DMS79 (cell line): ENCODE results near the gene NCAM1.
"Not testable (repeated sequence)": the region's sequence is repeated elsewhere in the genome, so short reads cannot be mapped to it uniquely, and the experiment has no call there.

Source experiments
- DNase-seq: peaks from one replicate; lab custom pipeline; 2025; lab: John Stamatoyannopoulos, UW

Gene NCAM1

DNA sequence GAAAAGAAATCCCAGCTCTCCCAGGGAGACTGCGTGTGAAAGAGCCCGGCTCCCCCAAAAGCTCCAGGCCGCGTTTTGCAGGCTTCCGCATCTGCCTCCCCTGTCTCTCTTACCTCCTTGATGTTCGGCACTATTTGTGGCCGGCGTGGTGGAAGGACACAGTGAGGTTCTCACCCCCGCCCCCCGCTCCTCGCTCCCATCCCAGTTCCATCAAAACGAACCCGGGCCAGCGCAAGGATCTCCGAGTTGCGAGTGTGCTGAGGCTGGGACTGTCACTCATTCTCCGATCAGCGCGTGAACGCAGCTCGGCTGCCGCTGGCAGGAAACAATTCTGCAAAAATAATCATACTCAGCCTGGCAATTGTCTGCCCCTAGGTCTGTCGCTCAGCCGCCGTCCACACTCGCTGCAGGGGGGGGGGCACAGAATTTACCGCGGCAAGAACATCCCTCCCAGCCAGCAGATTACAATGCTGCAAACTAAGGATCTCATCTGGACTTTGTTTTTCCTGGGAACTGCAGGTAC lies at the start of gene NCAM1:
NCAM1 (plus strand) TSS at position 275 of the 523 bp plus-strand sequence.
- peak; percentile 94 for DNase-seq

GRCh38 chr11:112922606-112923005 lies 38.6 kb upstream of the NCAM1 start:
- DNase-seq = no peak

GRCh38 chr11:112924836-112925235 lies 36.4 kb upstream of the NCAM1 start:
- not testable (repeated sequence) for DNase-seq

DNA sequence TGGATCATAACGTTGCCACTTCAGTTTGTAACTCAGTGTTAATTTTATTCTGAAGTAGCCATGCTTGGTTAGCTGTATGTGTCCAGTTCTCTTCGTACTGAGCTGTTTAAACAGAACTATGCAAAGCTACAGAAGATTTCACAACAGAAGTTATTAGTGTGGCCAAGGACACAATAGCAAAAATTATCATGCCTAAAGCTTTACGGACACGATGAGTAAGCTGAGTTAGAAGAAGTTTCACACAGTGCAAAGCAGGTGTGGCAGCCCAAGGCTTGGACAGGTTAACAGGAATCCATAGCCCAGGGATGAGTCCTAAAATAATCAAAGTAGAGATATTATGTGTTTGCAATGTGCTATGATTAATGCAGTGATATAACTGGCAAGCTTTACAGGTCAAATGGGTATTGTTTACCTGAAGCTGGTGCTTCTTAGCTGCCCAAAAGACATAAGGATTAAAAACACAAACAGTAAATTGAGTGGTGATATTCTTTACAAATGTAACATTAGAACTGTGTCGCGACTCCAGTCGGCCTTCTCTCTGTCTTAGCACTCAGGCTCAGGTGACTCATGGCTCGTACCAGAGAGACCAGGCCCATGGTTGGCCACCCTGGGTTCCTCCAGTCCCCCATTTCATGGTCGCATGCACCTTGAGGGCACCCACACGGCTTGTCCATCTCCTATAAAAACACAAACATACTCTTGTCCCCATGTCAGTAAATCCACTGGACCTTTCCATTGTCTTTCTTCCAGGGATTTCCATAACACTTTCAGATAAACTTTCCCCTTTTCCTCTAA lies 35.5 kb upstream of the NCAM1 start:
- DNase-seq = no peak

DNA sequence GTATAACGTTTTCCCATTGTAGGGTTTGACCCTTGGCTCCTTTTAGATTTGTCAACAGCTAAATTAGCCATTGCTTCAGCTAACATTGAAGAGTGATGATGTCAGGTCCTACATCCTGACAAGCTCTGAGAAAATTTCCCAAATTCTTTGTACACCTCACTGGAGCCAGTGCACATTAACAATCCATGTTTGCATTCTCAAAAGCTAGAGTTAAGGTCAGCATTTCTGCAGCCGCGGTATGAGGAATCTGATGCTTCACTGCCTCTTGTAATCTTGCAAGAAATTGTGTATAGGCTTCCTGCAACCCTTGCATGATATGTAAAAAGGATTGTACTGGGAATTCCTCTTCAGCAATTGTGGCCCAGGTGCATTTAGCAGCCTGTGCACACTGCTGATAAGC lies 33.1 kb upstream of the NCAM1 start:
- DNase-seq = peak; percentile 72

- DNase-seq = no peak
Observed at GRCh38 chr11:112929432-112929831, 31.8 kb upstream of the NCAM1 start.

- no peak for DNase-seq
Observed at GRCh38 chr11:112931703-112932102, 29.5 kb upstream of the NCAM1 start.

GRCh38 chr11:112932593-112932992 lies 28.6 kb upstream of the NCAM1 start:
- peak; percentile 72 for DNase-seq

DNA sequence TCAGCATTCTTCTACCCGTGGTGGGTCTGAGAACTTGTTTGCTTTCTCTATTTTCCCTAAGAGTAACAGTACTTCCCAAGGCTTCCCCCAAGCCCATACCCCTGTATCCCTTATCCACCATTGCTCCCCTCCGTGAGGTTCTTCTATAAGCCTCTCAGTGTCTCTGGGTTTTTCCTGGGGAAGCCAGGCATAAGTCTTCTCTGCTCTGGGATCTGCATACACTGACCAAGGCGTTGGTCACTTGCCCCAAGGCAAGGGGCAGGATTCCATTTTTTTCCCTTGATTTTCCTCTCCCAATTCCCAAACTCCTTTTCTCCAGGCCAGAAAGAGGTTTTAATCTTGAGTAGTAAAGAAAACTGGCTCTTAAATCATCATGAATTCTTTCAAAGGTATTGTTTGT lies 27.2 kb upstream of the NCAM1 start:
- DNase-seq = no peak

DNA sequence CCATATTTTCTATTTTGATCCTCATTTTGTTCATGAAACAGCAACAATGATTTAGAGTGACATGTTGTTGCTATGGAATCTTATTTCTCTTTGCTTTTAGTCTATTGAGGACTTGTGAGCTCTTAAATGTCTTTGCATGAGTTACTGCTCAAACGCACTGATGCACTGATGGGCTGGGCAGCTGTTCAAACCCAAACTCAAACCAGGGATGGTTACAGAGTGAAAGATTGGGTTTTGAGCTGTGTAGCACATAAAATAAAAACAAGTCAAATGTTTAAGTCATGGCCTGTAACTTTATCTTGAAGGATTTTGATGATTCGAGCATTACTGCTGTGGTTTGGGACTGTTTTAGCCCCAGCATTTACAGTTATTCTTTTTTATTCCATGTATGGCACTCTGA lies 20.1 kb upstream of the NCAM1 start:
- DNase-seq = peak; percentile 45

GRCh38 chr11:112942966-112943643 lies 18.1 kb upstream of the NCAM1 start:
- no peak for DNase-seq

GRCh38 chr11:112946866-112947265 lies 14.4 kb upstream of the NCAM1 start:
- DNase-seq = no peak

GRCh38 chr11:112949781-112950575 lies 11.2 kb upstream of the NCAM1 start:
- no peak for DNase-seq

- no peak for DNase-seq
Observed at GRCh38 chr11:112958670-112959069, 2.5 kb upstream of the NCAM1 start.

DNA sequence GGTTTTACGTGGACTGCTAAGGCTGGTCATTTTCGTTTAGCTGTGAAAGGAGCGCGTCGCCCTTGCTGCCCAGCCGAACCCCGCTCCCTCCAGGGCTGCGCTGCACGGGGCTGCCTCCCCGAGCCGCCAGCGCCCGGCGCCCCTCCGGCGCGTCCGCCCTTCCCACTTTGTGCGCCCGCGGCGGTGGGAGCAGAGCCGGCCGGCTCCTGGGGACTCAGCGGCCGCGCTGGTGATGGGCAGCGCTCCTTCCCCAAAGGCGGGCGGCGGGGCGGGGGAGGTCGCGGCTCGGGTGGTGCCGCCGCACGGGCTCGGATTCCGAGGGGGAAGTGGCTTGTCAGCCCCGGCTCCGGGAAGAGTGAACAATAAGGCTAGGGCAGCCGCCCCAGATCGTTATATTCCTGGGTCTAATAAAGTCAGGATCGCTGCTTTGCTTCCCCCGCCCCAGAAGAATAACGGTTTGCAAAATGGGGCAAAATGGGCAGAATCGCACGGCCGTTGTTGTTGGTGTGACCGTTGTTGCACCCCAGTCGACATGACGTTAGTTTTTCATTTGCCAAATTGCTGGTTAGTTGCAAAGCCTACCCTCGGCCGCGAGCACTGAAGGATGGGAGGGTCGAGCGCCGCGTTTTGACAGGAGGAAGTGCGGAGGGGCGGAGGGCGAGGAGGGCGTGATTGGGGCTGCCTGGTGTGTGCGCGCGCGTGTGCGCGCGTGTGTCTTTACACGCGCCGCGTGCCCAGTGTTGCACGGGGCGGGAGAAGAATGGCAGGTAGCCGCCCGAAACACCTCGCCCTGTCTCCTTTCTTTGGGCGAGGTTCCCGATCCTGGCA lies 745 bp downstream of the NCAM1 start:
- peak; percentile 43 for DNase-seq

- DNase-seq = peak; percentile 75
Observed at GRCh38 chr11:112962579-112963367, 1.6 kb downstream of the NCAM1 start.

DNA sequence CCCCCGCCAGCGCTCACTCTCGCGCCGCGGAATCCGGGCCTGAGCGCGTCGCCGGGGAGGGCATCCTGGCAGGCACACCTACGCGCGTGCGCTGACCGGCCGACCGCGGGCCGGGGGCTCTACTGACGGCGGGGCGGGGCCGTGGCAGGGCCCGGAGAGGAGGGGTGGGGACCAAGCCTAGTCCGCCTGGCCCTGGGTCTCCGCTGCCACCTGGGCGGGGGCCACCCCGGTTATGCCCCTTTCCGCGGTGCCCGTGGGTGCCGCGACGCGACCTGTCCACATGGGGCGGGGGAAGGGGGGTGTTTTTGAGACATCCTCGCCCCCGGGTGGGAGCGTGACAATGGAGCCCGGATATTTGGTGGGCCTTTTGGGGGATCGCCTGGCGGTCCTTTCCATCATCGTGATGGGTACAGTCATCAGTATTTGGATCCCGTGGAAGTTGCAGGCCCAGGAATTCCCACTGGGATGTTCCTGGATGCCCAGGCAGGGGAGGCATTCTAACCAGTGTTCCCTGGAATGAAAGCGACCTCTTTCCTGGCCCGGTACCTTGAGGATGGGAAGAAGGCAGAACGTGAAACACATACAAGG lies 2.2 kb downstream of the NCAM1 start:
- DNase-seq = peak; percentile 51

- peak; percentile 74 for DNase-seq
Observed at GRCh38 chr11:112965656-112966055, 4.4 kb downstream of the NCAM1 start.

GRCh38 chr11:112966561-112966960 lies 5.3 kb downstream of the NCAM1 start:
- no peak for DNase-seq

DNA sequence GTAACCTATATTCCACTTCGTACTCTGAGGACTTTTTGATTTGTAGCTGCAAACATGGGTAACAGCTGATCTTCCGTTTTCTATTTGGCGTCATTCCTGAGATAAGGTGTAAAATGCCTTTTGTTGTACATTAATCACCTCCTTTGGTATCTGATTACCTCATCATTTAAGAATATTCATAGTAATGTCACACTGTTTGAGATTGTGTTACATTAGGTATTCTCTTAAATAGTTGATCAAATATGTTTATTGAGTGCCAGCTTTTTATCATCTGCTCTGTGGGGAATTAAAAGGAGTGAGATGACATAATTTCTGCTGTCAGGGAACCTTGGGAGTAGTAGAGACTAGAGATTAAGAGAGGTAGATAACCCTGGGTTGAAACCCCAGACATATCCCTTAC lies 5.9 kb downstream of the NCAM1 start:
- DNase-seq = no peak
